H9 (cell line): ENCODE results near the gene ZMYM3. TPM values are rescaled to one million over a fixed set of nuclear protein-coding genes. Genes with fewer than 3 reads are reported as not detected.

Source experiments
- DNase-seq: peaks from one replicate; pipeline ENCODE4 v3.0.0-alpha.2; 2017
- H2AFZ ChIP-seq: one replicate; pipeline ENCODE4 v1.6.1; 2013; ENCODE audit warnings: mild to moderate bottlenecking, low read length, control low read depth, moderate library complexity
- H2AK5ac ChIP-seq: 2 replicates; pipeline ENCODE4 v1.6.1; 2013; ENCODE audit warnings: low read length, control low read depth, mixed read lengths; ENCODE audit not compliant: insufficient read length
- H2BK120ac ChIP-seq: one replicate; pipeline ENCODE4 v1.6.1; 2013; ENCODE audit warnings: low read depth, mild to moderate bottlenecking, low read length, control low read depth, inconsistent platforms; ENCODE audit not compliant: poor library complexity, severe bottlenecking
- H2BK12ac ChIP-seq: 2 replicates; pipeline ENCODE4 v1.6.1; 2013; ENCODE audit warnings: low read length, control low read depth, mixed read lengths, low read depth; ENCODE audit not compliant: insufficient read length
- H2BK15ac ChIP-seq: 2 replicates; pipeline ENCODE4 v1.6.1; 2013; ENCODE audit warnings: low read depth, low read length, control low read depth
- H2BK20ac ChIP-seq: one replicate; pipeline ENCODE4 v1.6.1; 2013; ENCODE audit warnings: low read depth, mild to moderate bottlenecking, low read length, control low read depth, inconsistent platforms; ENCODE audit not compliant: poor library complexity, severe bottlenecking
- H2BK5ac ChIP-seq: 2 replicates; pipeline ENCODE4 v1.6.1; 2013; ENCODE audit warnings: low read length, control low read depth, mixed read lengths; ENCODE audit not compliant: insufficient read length
- H3K14ac ChIP-seq: 2 replicates; pipeline ENCODE4 v1.6.1; 2013; ENCODE audit warnings: low read length, control low read depth; ENCODE audit not compliant: insufficient read depth
- H3K18ac ChIP-seq: 2 replicates; pipeline ENCODE4 v1.6.1; 2013; ENCODE audit warnings: low read depth, mild to moderate bottlenecking, mixed read lengths, low read length, control low read depth; ENCODE audit not compliant: insufficient read length
- H3K23ac ChIP-seq: 2 replicates; pipeline ENCODE4 v1.6.1; 2013; ENCODE audit warnings: low read length, control low read depth, mixed read lengths, low read depth; ENCODE audit not compliant: insufficient read length
- H3K23me2 ChIP-seq: 2 replicates; pipeline ENCODE4 v1.6.1; 2013; ENCODE audit warnings: low read depth, mild to moderate bottlenecking, mixed read lengths, low read length, control low read depth; ENCODE audit not compliant: insufficient read length, poor library complexity, severe bottlenecking
- H3K27ac ChIP-seq: 2 replicates; pipeline ENCODE4 v1.5.1; 2013; ENCODE audit warnings: low read length, control low read depth, mixed read lengths, low read depth; ENCODE audit not compliant: insufficient read length
- H3K27me3 ChIP-seq: 2 replicates; pipeline ENCODE4 v1.6.1; 2013; ENCODE audit warnings: low read length, control low read depth, inconsistent platforms; ENCODE audit not compliant: insufficient read depth
- H3K4ac ChIP-seq: 2 replicates; pipeline ENCODE4 v1.6.1; 2013; ENCODE audit warnings: low read depth, mild to moderate bottlenecking, control low read depth, inconsistent platforms, low read length, moderate library complexity
- H3K4me1 ChIP-seq: 2 replicates; pipeline ENCODE4 v1.6.1; 2013; ENCODE audit warnings: low read length, control low read depth, inconsistent platforms; ENCODE audit not compliant: insufficient read depth
- H3K4me2 ChIP-seq: 2 replicates; pipeline ENCODE4 v1.6.1; 2013; ENCODE audit warnings: low read length, control low read depth, mixed read lengths; ENCODE audit not compliant: insufficient read length, insufficient read depth
- H3K56ac ChIP-seq: 2 replicates; pipeline ENCODE4 v1.6.1; 2013; ENCODE audit warnings: low read depth, mild to moderate bottlenecking, mixed read lengths, low read length, control low read depth; ENCODE audit not compliant: insufficient read length
- H3K79me1 ChIP-seq: 2 replicates; pipeline ENCODE4 v1.6.1; 2013; ENCODE audit warnings: low read depth, mild to moderate bottlenecking, moderate library complexity, low read length, control low read depth, inconsistent platforms; ENCODE audit not compliant: insufficient read depth, poor library complexity, severe bottlenecking
- H3K79me2 ChIP-seq: 2 replicates; pipeline ENCODE4 v1.6.1; 2013; ENCODE audit warnings: low read length, control low read depth, inconsistent platforms; ENCODE audit not compliant: insufficient read depth
- H3K9ac ChIP-seq: 2 replicates; pipeline ENCODE4 v1.6.1; 2013; ENCODE audit warnings: low read length, control low read depth, mixed read lengths; ENCODE audit not compliant: insufficient read length; ENCODE audit errors: extremely low read depth
- H3K9me3 ChIP-seq: one replicate; pipeline ENCODE4 v1.6.1; 2013; ENCODE audit warnings: low read depth, low read length, inconsistent platforms; ENCODE audit not compliant: control insufficient read depth
- H3T11ph ChIP-seq: one replicate; pipeline ENCODE4 v1.6.1; 2013; ENCODE audit warnings: mild to moderate bottlenecking, low read length, control low read depth, inconsistent platforms
- H4K20me1 ChIP-seq: one replicate; pipeline ENCODE4 v1.6.1; 2013; ENCODE audit not compliant: control insufficient read depth, insufficient read length, insufficient read depth
- H4K5ac ChIP-seq: 2 replicates; pipeline ENCODE4 v1.6.1; 2013; ENCODE audit warnings: low read depth, mild to moderate bottlenecking, mixed read lengths, low read length, control low read depth; ENCODE audit not compliant: insufficient read length
- H4K8ac ChIP-seq: replicated peaks from 2 replicates; pipeline ENCODE4 v1.6.1; 2013; ENCODE audit warnings: low read length, control low read depth, mixed read lengths, low read depth; ENCODE audit not compliant: insufficient read length
- H4K91ac ChIP-seq: 2 replicates; pipeline ENCODE4 v1.6.1; 2013; ENCODE audit warnings: low read depth, mild to moderate bottlenecking, moderate library complexity, mixed read lengths, low read length, control low read depth; ENCODE audit not compliant: insufficient read length
- H3K27ac Mint-ChIP-seq, 3 experiments: 2 replicates in 2 of 3; 3 replicates in 1 of 3; pipeline ENCODE4 v1.8.0; 2020 to 2021; ENCODE audit warnings: mixed read lengths in 3 of 3, mild to moderate bottlenecking in 1 of 3, moderate library complexity in 1 of 3
- H3K27me3 Mint-ChIP-seq: 2 replicates; pipeline ENCODE4 v1.8.0; 2021; ENCODE audit warnings: low read depth, mild to moderate bottlenecking, moderate library complexity, mixed read lengths
- H3K36me3 Mint-ChIP-seq, 3 experiments: 2 replicates in 2 of 3; 3 replicates in 1 of 3; pipeline ENCODE4 v1.8.0; 2020 to 2021; ENCODE audit warnings: low read depth in 3 of 3, mixed read lengths in 3 of 3; ENCODE audit not compliant: insufficient read depth in 1 of 3
- H3K4me1 Mint-ChIP-seq, 2 experiments: 2 replicates each; pipeline ENCODE4 v1.8.0; 2020; ENCODE audit warnings: mixed read lengths in 2 of 2
- H3K4me3 Mint-ChIP-seq, 2 experiments: 2 replicates in 1 of 2; 3 replicates in 1 of 2; pipeline ENCODE4 v1.8.0; 2020 to 2021; ENCODE audit warnings: mild to moderate bottlenecking in 2 of 2, mixed read lengths in 2 of 2, moderate library complexity in 1 of 2
- H3K9me3 Mint-ChIP-seq, 2 experiments: 2 replicates in 1 of 2; 3 replicates in 1 of 2; pipeline ENCODE4 v1.8.0; 2020; ENCODE audit warnings: mild to moderate bottlenecking in 2 of 2, mixed read lengths in 2 of 2, moderate library complexity in 1 of 2
- WGBS: extraction: QIAGEN DNeasy Blood & Tissue Kit; methylation state at CpG from one replicate; pipeline ENCODE4 v1.1.7; 2013; ENCODE audit warnings: missing lambda C conversion rate, low lambda C conversion rate, mixed read lengths; ENCODE audit not compliant: insufficient read length; ENCODE audit errors: extremely low coverage; 5-methylcytosine and 5-hydroxymethylcytosine counted together
- total RNA-seq: library from RNA; stranded (reverse); gene quantifications from 2 replicates; pipeline ENCODE4 v1.2.1, GENCODE V29; 2021
- TF ChIP-seq, protein P1 (sequence below): fragments of 200-600 bp; sonication (generic); conservative IDR thresholded peaks from 3 replicates; pipeline ENCODE4 v1.8.0; 2021; ENCODE audit warnings: antibody characterized with exemption, mild to moderate bottlenecking

ZMYM3 gene
- total RNA-seq, 1 experiment from 2014 or later = 86.5 TPM

DNA sequence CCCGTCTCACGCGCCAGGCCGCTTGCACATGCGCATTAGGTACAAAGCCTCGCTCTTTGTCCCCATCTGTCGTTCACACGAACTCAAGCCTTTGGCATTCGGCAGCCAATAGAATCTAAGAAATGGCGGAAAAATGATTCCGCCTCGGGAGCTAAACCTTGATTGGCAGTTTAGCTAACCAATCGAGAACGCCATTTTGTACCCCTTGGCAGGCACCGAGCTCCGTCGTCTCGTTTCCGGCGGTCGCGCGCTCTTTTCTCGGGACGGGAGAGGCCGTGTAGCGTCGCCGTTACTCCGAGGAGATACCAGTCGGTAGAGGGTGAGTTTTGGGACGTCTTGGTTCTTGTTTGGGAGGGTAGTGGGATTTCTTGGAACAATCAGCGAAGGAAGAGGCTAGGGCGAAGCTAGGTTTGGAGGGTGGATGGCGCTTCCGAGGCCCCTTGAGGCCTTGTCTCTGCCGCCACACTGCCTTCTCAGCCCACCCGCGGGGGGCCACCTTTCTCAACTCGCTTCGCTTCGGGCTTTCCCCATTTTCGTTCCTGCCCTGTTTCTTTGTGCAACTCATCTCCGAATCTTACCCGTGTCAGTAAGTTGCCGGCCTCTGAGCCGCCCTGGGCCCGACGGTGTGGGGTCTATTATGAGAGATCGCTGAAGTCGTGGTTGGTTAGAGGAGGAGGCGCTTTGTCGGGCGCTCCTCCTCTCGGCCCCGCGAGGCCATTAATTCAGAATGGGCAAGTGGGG is 29.6 kb upstream of the ZMYM3 start, which contains the start of gene NONO:
NONO (plus strand) TSS at position 233 of the 741 bp plus-strand sequence. CDS start 7,003 bp downstream, outside the sequence.
- Histone ChIP-seq H3T11ph (peak within 1 kb of the TSS; percentile 61), H2BK12ac (peak within 1 kb of the TSS; percentile 7), H3K79me1 (no peaks in the 10 kb centered on the region), H3K9me3 (peaks cover 36% of the 10 kb centered on the region), H2BK120ac (peak within 1 kb of the TSS; percentile 5), H2BK5ac (peak within 1 kb of the TSS; percentile 93), H3K9ac (peak within 1 kb of the TSS; percentile 98), H3K18ac (peak within 1 kb of the TSS; percentile 94), H2BK15ac (peak within 1 kb of the TSS; percentile 1; the same call in 1 of the 2 replicates), H4K20me1 (no peaks in the 10 kb centered on the region), H3K4me2 (peak within 1 kb of the TSS; percentile 58), H3K27me3 (no peaks in the 10 kb centered on the region), H2AFZ (no peak within 1 kb of the TSS), H3K79me2 (peaks cover 33% of the 10 kb centered on the region; the same call in 1 of the 2 replicates), H2AK5ac (no peak within 1 kb of the TSS), H3K23ac (no peak within 1 kb of the TSS), H3K14ac (peak within 1 kb of the TSS; percentile 94), H2BK20ac (no peak within 1 kb of the TSS), H3K56ac (peak within 1 kb of the TSS; percentile 98), H3K4me1 (no peaks in the 10 kb centered on the region), H4K8ac (peak within 1 kb of the TSS; percentile 77), H3K4ac (peak within 1 kb of the TSS; percentile 8; the same call in 1 of the 2 replicates), H4K5ac (peak within 1 kb of the TSS; percentile 95), H3K27ac (peak within 1 kb of the TSS; percentile 86), H3K23me2 (no peaks in the 10 kb centered on the region), H4K91ac (no peak within 1 kb of the TSS)
- H3K36me3 Mint-ChIP-seq = peaks cover 20 to 44% (median 37%) of the 10 kb centered on the region in 3 experiments
- peak within 1 kb of the TSS; percentile 95 for H3K4me3 Mint-ChIP-seq
- WGBS = no CpG with 5 or more reads among the region's 57 CpGs
- DNase-seq = peak; percentile 93
- TF ChIP-seq, protein P1, sequence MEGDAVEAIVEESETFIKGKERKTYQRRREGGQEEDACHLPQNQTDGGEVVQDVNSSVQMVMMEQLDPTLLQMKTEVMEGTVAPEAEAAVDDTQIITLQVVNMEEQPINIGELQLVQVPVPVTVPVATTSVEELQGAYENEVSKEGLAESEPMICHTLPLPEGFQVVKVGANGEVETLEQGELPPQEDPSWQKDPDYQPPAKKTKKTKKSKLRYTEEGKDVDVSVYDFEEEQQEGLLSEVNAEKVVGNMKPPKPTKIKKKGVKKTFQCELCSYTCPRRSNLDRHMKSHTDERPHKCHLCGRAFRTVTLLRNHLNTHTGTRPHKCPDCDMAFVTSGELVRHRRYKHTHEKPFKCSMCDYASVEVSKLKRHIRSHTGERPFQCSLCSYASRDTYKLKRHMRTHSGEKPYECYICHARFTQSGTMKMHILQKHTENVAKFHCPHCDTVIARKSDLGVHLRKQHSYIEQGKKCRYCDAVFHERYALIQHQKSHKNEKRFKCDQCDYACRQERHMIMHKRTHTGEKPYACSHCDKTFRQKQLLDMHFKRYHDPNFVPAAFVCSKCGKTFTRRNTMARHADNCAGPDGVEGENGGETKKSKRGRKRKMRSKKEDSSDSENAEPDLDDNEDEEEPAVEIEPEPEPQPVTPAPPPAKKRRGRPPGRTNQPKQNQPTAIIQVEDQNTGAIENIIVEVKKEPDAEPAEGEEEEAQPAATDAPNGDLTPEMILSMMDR = no peak
- H3K27me3 Mint-ChIP-seq = no peaks in the 10 kb centered on the region
- H3K4me1 Mint-ChIP-seq = peaks cover 0 to 21% of the 10 kb centered on the region in 2 experiments; a peak in 3 of 4 replicates
- H3K9me3 Mint-ChIP-seq = peaks cover 55 to 64% of the 10 kb centered on the region in 2 experiments
- peak within 1 kb of the TSS; percentile 99 to 100 (median 100) for H3K27ac Mint-ChIP-seq
